Panc1 (cell line): Measurements from ENCODE around the gene PLIN1. TPM values are rescaled to one million over a fixed set of nuclear protein-coding genes. Genes with fewer than 3 reads are reported as not detected.
"Not testable (repeated sequence)": the region's sequence is repeated elsewhere in the genome, so short reads cannot be mapped to it uniquely, and the experiment has no call there.

Source experiments
- ATAC-seq: fragments of 200-7000 bp; cut with Tn5 transposase; 2 replicates; pipeline ENCODE4 v1.9.1; 2020; ENCODE audit warnings: mild to moderate bottlenecking, moderate library complexity
- BruUV-seq: library from RNA; stranded (reverse); fragments of 400-500 nt; replicated peaks from 2 replicates; lab custom pipeline; 2021; lab: Mats Ljungman, UMichigan
- CTCF ChIA-PET: fragments of 300-600 bp; sonication (Branson Sonifier 250); formaldehyde crosslinking; loops from one replicate; lab custom pipeline; 2022; ENCODE audit warnings: antibody characterized with exemption; lab: Charles Lee
- POLR2A ChIA-PET: fragments of 300-600 bp; sonication (Branson Sonifier 250); formaldehyde crosslinking; loops from one replicate; lab custom pipeline; 2022; ENCODE audit warnings: antibody characterized with exemption; lab: Charles Lee
- DNase-seq: peaks from one replicate; pipeline ENCODE4 v3.0.0-alpha.2; 2010; ENCODE audit warnings: low read depth, low spot score
- H3K27ac ChIP-seq: 2 replicates; pipeline ENCODE4 v1.5.1; 2011; ENCODE audit warnings: mild to moderate bottlenecking, low read length, inconsistent platforms
- H3K27me3 ChIP-seq: fragments of 200-500 bp; sonication (Bioruptor generic); 2 replicates; pipeline ENCODE4 v1.6.0; 2014; ENCODE audit warnings: low read length, inconsistent platforms; ENCODE audit not compliant: control insufficient read depth, insufficient read depth
- H3K36me3 ChIP-seq: fragments of 200-500 bp; sonication (Bioruptor generic); 2 replicates; pipeline ENCODE4 v1.5.1; 2014; ENCODE audit warnings: inconsistent platforms, mild to moderate bottlenecking, low read length, moderate library complexity; ENCODE audit not compliant: control insufficient read depth, insufficient read depth
- H3K4me1 ChIP-seq: 2 replicates; pipeline ENCODE4 v1.5.1; 2011; ENCODE audit warnings: inconsistent platforms, mild to moderate bottlenecking, low read length, moderate library complexity; ENCODE audit not compliant: control insufficient read depth, insufficient read depth
- H3K4me3 ChIP-seq, 2 experiments: 2 replicates each; pipeline ENCODE4 v1.5.1; 2011 to 2012; ENCODE audit warnings: low read depth in 2 of 2, low read length in 2 of 2, mild to moderate bottlenecking in 2 of 2, inconsistent platforms in 1 of 2, moderate library complexity in 1 of 2
- H3K9me3 ChIP-seq: fragments of 200-500 bp; sonication (Bioruptor generic); 2 replicates; pipeline ENCODE4 v1.5.1; 2014; ENCODE audit warnings: low read depth, mild to moderate bottlenecking, inconsistent platforms, low read length, moderate library complexity; ENCODE audit not compliant: control insufficient read depth, insufficient read depth
- CTCF ChIP-seq: fragments of 450-650 bp; IDR thresholded peaks from 2 replicates; pipeline ENCODE4 v1.5.1; 2017; ENCODE audit warnings: mild to moderate bottlenecking
- POLR2AphosphoS5 ChIP-seq: IDR thresholded peaks from 2 replicates; pipeline ENCODE4 v1.6.1; 2012; ENCODE audit warnings: mild to moderate bottlenecking, low read depth, low read length, moderate library complexity
- REST ChIP-seq, 2 experiments: IDR thresholded peaks; 2 replicates each; pipeline ENCODE4 v1.6.1; 2011 to 2012; ENCODE audit warnings: low read depth in 2 of 2, control low read depth in 1 of 2, low read length in 1 of 2, mild to moderate bottlenecking in 1 of 2, moderate library complexity in 1 of 2; ENCODE audit not compliant: insufficient read depth in 1 of 2
- SIN3A ChIP-seq: IDR thresholded peaks from 2 replicates; pipeline ENCODE4 v1.6.1; 2012; ENCODE audit warnings: low read depth, mild to moderate bottlenecking, low read length, moderate library complexity, borderline replicate concordance; ENCODE audit not compliant: insufficient read depth
- TCF7L2 ChIP-seq: IDR thresholded peaks from 2 replicates; pipeline ENCODE4 v1.6.1; 2011; ENCODE audit warnings: mild to moderate bottlenecking, low read depth, low read length, inconsistent platforms
- in situ Hi-C: cut with HindIII; loops from 2 replicates; pipeline ENCODE4 v1.10.0; 2016; ENCODE audit warnings: low sequenced_read_pairs, low pct_unique_long_range_greater_than_20kb
- intact Hi-C: fragments of 100-400 bp; cut with micrococcal nuclease; formaldehyde crosslinking; loops from one replicate; pipeline ENCODE4 v1.10.0; 2022; ENCODE audit not compliant: unreplicated experiment
- total RNA-seq: library from RNA; stranded (reverse); gene quantifications from one replicate; pipeline ENCODE4 v1.2.1, GENCODE V29; 2021; ENCODE audit not compliant: unreplicated experiment

PLIN1 gene
- total RNA-seq, 1 experiment from 2014 or later: 0.44 TPM

DNA sequence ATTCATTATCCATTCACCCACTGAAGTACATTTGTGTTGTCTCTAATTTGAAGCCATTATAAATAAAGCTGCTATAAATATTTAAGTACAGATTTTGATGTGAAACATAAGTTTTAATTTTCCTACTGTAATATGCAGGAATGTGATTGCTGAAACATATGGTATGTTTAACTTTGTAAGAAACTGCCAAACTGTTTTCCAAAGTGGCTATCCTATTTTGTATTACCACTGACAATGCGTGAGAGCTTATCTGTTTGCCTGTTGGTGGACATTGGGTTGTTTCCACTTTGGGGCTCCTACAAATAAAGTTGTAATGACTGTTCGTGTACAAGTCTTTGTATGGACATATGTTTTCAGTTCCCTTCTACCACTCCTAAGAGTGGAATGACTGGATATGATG is 13.9 kb upstream of the PLIN1 start:
- CTCF ChIA-PET: no interaction called here
- Histone ChIP-seq H3K27me3 (no peaks in the 10 kb centered on the region), H3K36me3 (no peaks in the 10 kb centered on the region), H3K4me3 (no peak overlapping the region), H3K4me1 (peaks cover 8% of the 10 kb centered on the region; the same call in 1 of the 2 replicates), H3K9me3 (no peaks in the 10 kb centered on the region), H3K27ac (no peak overlapping the region)
- DNase-seq (no peak), ATAC-seq (no peak)
- POLR2A ChIA-PET: no interaction called here
- intact Hi-C loops (no loop called here), in situ Hi-C loops (no loop called here)
- TF ChIP-seq REST (IDR thresholded peaks at IDR 0.05; ENCODE audit: insufficient read depth in 1 of 2, low read depth in 2 of 2, low read length in 1 of 2) (no peak), SIN3A (no peak), CTCF (no peak), POLR2AphosphoS5 (no peak), TCF7L2 (no peak)
- no TSS peak for BruUV-seq

GRCh38 chr15:89690276-89691218 is 11.4 kb upstream of the PLIN1 start, which contains the start of the genes PEX11A and WDR93:
PEX11A (minus strand) TSS chr15:89690754; CDS start chr15:89690632, 122 bp downstream.
WDR93 (plus strand) TSS chr15:89690811; CDS start chr15:89701747, 10,936 bp downstream.
- Histone ChIP-seq H3K9me3 (no peaks in the 10 kb centered on the region), H3K4me3 (peak within 1 kb of the TSS; percentile 72 to 89), H3K27ac (peak within 1 kb of the TSS; percentile 79), H3K4me1 (peaks cover 8% of the 10 kb centered on the region; the same call in 1 of the 2 replicates), H3K36me3 (no peaks in the 10 kb centered on the region), H3K27me3 (no peaks in the 10 kb centered on the region)
- ChIA-PET CTCF (no interaction called here), POLR2A (no interaction called here)
- DNase-seq (peak; percentile 39), ATAC-seq (peak; percentile 99)
- no TSS peak for BruUV-seq
- in situ Hi-C loops: no loop called here
- intact Hi-C loops: no loop called here
- TF ChIP-seq TCF7L2 (no peak), CTCF (no peak), SIN3A (peak; percentile 95; the same call in 1 of the 2 replicates), REST (IDR thresholded peaks at IDR 0.05; ENCODE audit: insufficient read depth in 1 of 2, low read depth in 2 of 2, low read length in 1 of 2) (no peak)

- ATAC-seq, CTCF ChIA-PET, DNase-seq, H3K27me3 ChIP-seq, intact Hi-C loops, H3K9me3 ChIP-seq, POLR2A ChIA-PET, H3K4me1 ChIP-seq, H3K36me3 ChIP-seq, BruUV-seq, in situ Hi-C loops: not testable (repeated sequence)
- peak overlapping the region; percentile 72 to 89 for H3K4me3 ChIP-seq
- H3K27ac ChIP-seq: peak overlapping the region; percentile 79
Observed at GRCh38 chr15:89689930-89690275, 10.7 kb upstream of the PLIN1 start.
